ENCODE results near the gene STC2. TPM values are rescaled to one million over a fixed set of nuclear protein-coding genes. Genes with fewer than 3 reads are reported as not detected.

STC2 gene
- total RNA-seq, 1 experiment from 2014 or later: 99.9 TPM

DNA sequence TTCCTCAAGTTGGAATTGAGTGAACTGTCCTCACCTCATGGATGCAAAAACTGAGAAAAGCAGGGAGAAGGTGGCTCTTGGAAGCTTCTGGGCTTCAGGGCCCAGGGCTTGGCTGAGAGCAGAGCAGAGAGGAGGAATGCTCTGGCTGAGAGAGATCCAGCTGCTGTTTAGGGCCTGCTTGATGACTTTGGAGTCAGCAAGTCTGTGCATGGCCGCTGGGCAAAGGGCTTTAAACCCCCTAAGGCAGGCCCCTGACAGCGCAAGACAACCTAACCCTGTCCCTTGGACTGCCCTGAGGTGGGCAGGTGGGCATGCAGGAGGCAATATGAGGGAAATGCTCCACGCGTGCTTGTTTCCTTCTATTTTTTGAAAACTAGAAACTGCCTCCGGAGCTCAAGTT is 8.6 kb downstream of the STC2 start:
- Histone ChIP-seq H3K79me2 (ENCODE audit: low read length) (peaks cover 14% of the 10 kb centered on the region), H3K9me3 (ENCODE audit: low read length) (no peaks in the 10 kb centered on the region), H2AFZ (ENCODE audit: low read length) (no peak overlapping the region), H3K9ac (ENCODE audit: low read length) (no peak overlapping the region), H3K4me1 (ENCODE audit: insufficient read depth, low read length) (peaks cover 9% of the 10 kb centered on the region), H3F3A (ENCODE audit: low read length, unreplicated experiment) (no peaks in the 10 kb centered on the region), H4K20me1 (ENCODE audit: low read length) (peaks cover 15% of the 10 kb centered on the region), H3K9me2 (replicated peaks; ENCODE audit: low read length) (no peaks in the 10 kb centered on the region), H3K36me3 (ENCODE audit: low read depth, low read length) (peaks cover 78% of the 10 kb centered on the region), H3K27ac (ENCODE audit: low read length) (no peak overlapping the region), H3K4me2 (ENCODE audit: low read length) (no peak overlapping the region), H3K27me3 (ENCODE audit: low read length) (no peaks in the 10 kb centered on the region), H3K4me3 (ENCODE audit: low read length) (no peak overlapping the region)
- TF ChIP-seq, protein P1, sequence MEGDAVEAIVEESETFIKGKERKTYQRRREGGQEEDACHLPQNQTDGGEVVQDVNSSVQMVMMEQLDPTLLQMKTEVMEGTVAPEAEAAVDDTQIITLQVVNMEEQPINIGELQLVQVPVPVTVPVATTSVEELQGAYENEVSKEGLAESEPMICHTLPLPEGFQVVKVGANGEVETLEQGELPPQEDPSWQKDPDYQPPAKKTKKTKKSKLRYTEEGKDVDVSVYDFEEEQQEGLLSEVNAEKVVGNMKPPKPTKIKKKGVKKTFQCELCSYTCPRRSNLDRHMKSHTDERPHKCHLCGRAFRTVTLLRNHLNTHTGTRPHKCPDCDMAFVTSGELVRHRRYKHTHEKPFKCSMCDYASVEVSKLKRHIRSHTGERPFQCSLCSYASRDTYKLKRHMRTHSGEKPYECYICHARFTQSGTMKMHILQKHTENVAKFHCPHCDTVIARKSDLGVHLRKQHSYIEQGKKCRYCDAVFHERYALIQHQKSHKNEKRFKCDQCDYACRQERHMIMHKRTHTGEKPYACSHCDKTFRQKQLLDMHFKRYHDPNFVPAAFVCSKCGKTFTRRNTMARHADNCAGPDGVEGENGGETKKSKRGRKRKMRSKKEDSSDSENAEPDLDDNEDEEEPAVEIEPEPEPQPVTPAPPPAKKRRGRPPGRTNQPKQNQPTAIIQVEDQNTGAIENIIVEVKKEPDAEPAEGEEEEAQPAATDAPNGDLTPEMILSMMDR (conservative IDR thresholded peaks at IDR 0.05; ENCODE audit: low read depth, low read length): no peak
- TF ChIP-seq EZH2 (IDR thresholded peaks at IDR 0.05; ENCODE audit: low read length, unreplicated experiment) (no peak), EZH2phosphoT487 (IDR thresholded peaks at IDR 0.05; ENCODE audit: borderline replicate concordance, low read length) (no peak)
- no TSS peak for BruUV-seq (replicated peaks)
- intact Hi-C loops (cut with micrococcal nuclease): loop anchor here (10.0 kb wide), 1 partner anchor 585 kb away; no protein-coding TSS in a partner anchor
- ChIA-PET POLR2A (ENCODE audit: unreplicated experiment) (interaction anchor here (0.6 kb wide), 1 partner anchor 8 kb away, joined by 6 read pairs; the partner anchor contains the start of gene STC2), CTCF (no interaction called here)
- no peak for DNase-seq
- ATAC-seq: no peak

DNA sequence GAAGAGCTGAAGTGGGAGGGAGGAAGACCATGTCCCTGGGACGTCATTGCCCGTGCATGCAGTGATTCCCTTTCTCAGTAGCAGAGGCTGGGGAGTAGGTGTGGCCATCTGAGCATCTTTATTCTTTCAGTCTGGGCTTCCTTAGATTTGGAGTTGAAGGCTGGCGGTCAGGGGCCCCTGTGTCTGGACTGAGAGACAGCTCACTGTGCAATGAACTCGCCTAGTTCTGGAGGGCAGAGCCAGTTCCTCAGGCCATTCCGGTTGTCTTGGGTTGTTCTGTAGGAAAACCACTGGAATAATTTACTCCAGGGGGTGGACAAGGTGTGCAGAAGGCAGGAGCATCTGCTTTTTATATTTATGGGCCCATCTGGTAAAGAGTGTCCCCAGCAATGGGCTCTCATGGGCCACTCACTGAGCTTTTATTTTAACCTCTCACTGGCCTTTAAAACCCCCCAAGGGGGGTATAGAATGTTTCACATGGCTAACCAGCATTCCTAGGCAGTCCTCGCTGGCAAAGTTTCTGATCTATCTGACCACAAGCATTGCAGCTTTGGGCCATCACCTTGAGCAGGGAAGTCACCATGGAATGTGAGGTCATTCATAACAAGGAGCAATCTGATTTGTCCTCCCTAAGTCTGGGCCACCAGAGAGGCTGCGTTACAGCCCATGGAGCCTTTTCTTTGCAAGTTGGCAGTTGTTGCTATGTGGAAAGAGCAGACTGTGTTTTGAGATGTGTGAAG is 9.2 kb downstream of the STC2 start:
- Histone ChIP-seq H3K9me2 (replicated peaks; ENCODE audit: low read length) (no peaks in the 10 kb centered on the region), H3K27me3 (ENCODE audit: low read length) (no peaks in the 10 kb centered on the region), H3K27ac (ENCODE audit: low read length) (no peak overlapping the region), H4K20me1 (ENCODE audit: low read length) (peaks cover 9% of the 10 kb centered on the region), H2AFZ (ENCODE audit: low read length) (no peak overlapping the region), H3K9me3 (ENCODE audit: low read length) (no peaks in the 10 kb centered on the region), H3F3A (ENCODE audit: low read length, unreplicated experiment) (no peaks in the 10 kb centered on the region), H3K36me3 (ENCODE audit: low read depth, low read length) (peaks cover 72% of the 10 kb centered on the region), H3K4me2 (ENCODE audit: low read length) (no peak overlapping the region), H3K4me1 (ENCODE audit: insufficient read depth, low read length) (peaks cover 9% of the 10 kb centered on the region; the same call in 1 of the 2 replicates), H3K4me3 (ENCODE audit: low read length) (no peak overlapping the region), H3K9ac (ENCODE audit: low read length) (no peak overlapping the region), H3K79me2 (ENCODE audit: low read length) (peaks cover 8% of the 10 kb centered on the region)
- ATAC-seq (no peak), DNase-seq (no peak)
- no TSS peak for BruUV-seq (replicated peaks)
- intact Hi-C loops (cut with micrococcal nuclease): no loop called here
- CTCF ChIA-PET: no interaction called here
- TF ChIP-seq EZH2phosphoT487 (IDR thresholded peaks at IDR 0.05; ENCODE audit: borderline replicate concordance, low read length): no peak
- POLR2A ChIA-PET (ENCODE audit: unreplicated experiment): interaction anchor here (0.6 kb wide), 1 partner anchor 21 kb away, joined by 4 read pairs; no protein-coding TSS in a partner anchor

DNA sequence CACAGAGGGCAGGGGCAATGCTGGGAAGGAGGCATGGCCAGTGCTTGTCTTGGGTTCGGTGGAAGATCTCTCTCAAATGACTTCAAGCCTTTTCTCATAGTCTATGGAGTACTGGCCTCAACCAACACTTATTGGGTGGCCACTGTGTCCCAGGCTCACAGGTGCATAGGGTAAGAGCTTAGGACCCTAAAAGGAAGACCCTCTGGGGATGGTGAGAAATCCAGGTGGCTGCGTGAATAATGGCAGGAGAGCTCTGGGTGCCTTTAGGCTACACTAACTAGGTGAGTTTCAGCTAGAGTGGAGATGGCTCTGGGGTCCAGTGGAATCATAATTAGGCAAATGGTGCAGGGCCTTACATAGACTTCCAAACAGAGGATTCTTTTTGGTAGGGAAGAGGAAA is 9.9 kb downstream of the STC2 start:
- ChIA-PET POLR2A (ENCODE audit: unreplicated experiment) (interaction anchor here (0.6 kb wide), 2 partner anchors 20 to 652 kb away, joined by 4 read pairs; no protein-coding TSS in a partner anchor), CTCF (no interaction called here)
- no TSS peak for BruUV-seq (replicated peaks)
- no peak overlapping the region for H3K4me2 ChIP-seq (ENCODE audit: low read length)
- no peak overlapping the region for H2AFZ ChIP-seq (ENCODE audit: low read length)
- no peaks in the 10 kb centered on the region for H3K9me2 ChIP-seq (replicated peaks; ENCODE audit: low read length)
- no peak overlapping the region for H3K9ac ChIP-seq (ENCODE audit: low read length)
- H3K9me3 ChIP-seq (ENCODE audit: low read length): no peaks in the 10 kb centered on the region
- DNase-seq (no peak), ATAC-seq (no peak)
- H3K4me1 ChIP-seq (ENCODE audit: insufficient read depth, low read length): peaks cover 9% of the 10 kb centered on the region; the same call in 1 of the 2 replicates
- TF ChIP-seq EZH2 (IDR thresholded peaks at IDR 0.05; ENCODE audit: low read length, unreplicated experiment) (no peak), EZH2phosphoT487 (IDR thresholded peaks at IDR 0.05; ENCODE audit: borderline replicate concordance, low read length) (no peak)
- TF ChIP-seq, protein P1 (conservative IDR thresholded peaks at IDR 0.05; ENCODE audit: low read depth, low read length): no peak
- peaks cover under 1% of the 10 kb centered on the region; the same call in 1 of the 2 replicates for H3K79me2 ChIP-seq (ENCODE audit: low read length)
- no peak overlapping the region for H3K4me3 ChIP-seq (ENCODE audit: low read length)
- H3F3A ChIP-seq (ENCODE audit: low read length, unreplicated experiment): no peaks in the 10 kb centered on the region
- peaks cover 65% of the 10 kb centered on the region for H3K36me3 ChIP-seq (ENCODE audit: low read depth, low read length)
- no peak overlapping the region for H3K27ac ChIP-seq (ENCODE audit: low read length)
- peaks cover 5% of the 10 kb centered on the region; the same call in 1 of the 2 replicates for H4K20me1 ChIP-seq (ENCODE audit: low read length)
- no peaks in the 10 kb centered on the region for H3K27me3 ChIP-seq (ENCODE audit: low read length)
- intact Hi-C loops (cut with micrococcal nuclease): no loop called here

Measured in PC-3 (cell line).